Uterus (tissue), 4 donors: ENCODE data around the gene CBLN3. TPM values are rescaled to one million over a fixed set of nuclear protein-coding genes. Genes with fewer than 3 reads are reported as not detected.

Experiments
- DNase-seq, 2 donors: peaks; one replicate each; pipeline ENCODE4 v3.0.0-alpha.2; 2019 to 2020
- H3K27ac ChIP-seq, 2 donors: fragments of 200-600 bp; sonication (generic); 1 replicate in 1 of 2; 2 replicates in 1 of 2; pipeline ENCODE4 v1.5.1; 2016 to 2018
- H3K27me3 ChIP-seq, 2 donors: fragments of 200-600 bp; sonication (generic); one replicate each; pipeline ENCODE4 v1.5.1; 2018 to 2019; ENCODE audit warnings: control low read depth in 1 of 2
- H3K36me3 ChIP-seq, 2 donors: fragments of 200-600 bp; sonication (generic); one replicate each; pipeline ENCODE4 v1.5.1; 2019; ENCODE audit warnings: control low read depth in 1 of 2
- H3K4me1 ChIP-seq, 2 donors: fragments of 200-600 bp; sonication (generic); one replicate each; pipeline ENCODE4 v1.5.1; 2018 to 2019; ENCODE audit warnings: control low read depth in 1 of 2
- H3K4me3 ChIP-seq, 2 donors: fragments of 200-600 bp; sonication (generic); 1 replicate in 1 of 2; 2 replicates in 1 of 2; pipeline ENCODE4 v1.5.1; 2018 to 2019; ENCODE audit warnings: mild to moderate bottlenecking in 1 of 2
- H3K9me3 ChIP-seq, 2 donors: fragments of 200-600 bp; sonication (generic); one replicate each; pipeline ENCODE4 v1.5.1; 2019; ENCODE audit warnings: control low read depth in 1 of 2
- POLR2A ChIP-seq, 2 donors: fragments of 450-650 bp; IDR thresholded peaks; one replicate each; pipeline ENCODE4 v1.6.1; 2016; ENCODE audit warnings: antibody characterized with exemption in 2 of 2, mild to moderate bottlenecking in 1 of 2, moderate library complexity in 1 of 2
- intact Hi-C: fragments of 100-400 bp; cut with DNase I; formaldehyde crosslinking; loops from one replicate; pipeline ENCODE4 v1.15.1; 2023; ENCODE audit warnings: low total_unique reads
- total RNA-seq, 4 donors: library from RNA; depleted of rRNA in 3 of 4; stranded (reverse); fragments of >200 nt in 3 of 4; gene quantifications; one replicate each; pipeline versions ENCODE4 v1.1.0 to v1.2.4, GENCODE V29; 2014 to 2023
- TF ChIP-seq, protein P1 (sequence below), 4 experiments: fragments of 200-600 bp in 2 of 4; fragments of 450-650 bp in 2 of 4; sonication (generic) in 2 of 4; IDR thresholded peaks; one replicate each; pipeline ENCODE4 v1.5.1; 2016 to 2019; ENCODE audit warnings: antibody characterized with exemption in 4 of 4, mild to moderate bottlenecking in 2 of 4, moderate library complexity in 1 of 4
- donor health status: DM: yes; HTN: yes; CAD: no.

The CBLN3 gene
- total RNA-seq, 4 donors from 2014 or later = 1.3 to 3.3 (median 3.2) TPM; not detected in 1

DNA sequence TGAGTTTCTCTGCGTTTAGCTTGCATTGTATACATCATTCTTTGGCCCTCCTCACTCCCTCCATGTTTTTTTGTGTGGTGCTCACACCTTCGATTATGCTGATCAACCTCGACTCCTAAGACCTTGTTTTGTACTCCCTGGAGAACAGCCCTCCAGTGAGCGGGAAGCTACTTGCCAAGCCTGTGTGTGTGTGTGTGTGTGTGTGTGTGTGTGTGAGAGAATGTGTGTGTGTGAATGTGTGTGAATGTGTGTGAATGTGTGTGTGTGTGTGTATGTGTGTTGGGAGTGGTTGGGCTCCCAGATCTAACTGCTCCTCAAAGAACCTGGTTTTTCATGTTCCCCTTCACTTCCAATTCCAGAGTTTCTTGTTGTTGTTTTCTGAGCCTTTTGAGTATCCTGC, 24.7 kb downstream of the CBLN3 start:
- no peak for TF ChIP-seq POLR2A (IDR thresholded peaks at IDR 0.05)
- TF ChIP-seq, protein P1, sequence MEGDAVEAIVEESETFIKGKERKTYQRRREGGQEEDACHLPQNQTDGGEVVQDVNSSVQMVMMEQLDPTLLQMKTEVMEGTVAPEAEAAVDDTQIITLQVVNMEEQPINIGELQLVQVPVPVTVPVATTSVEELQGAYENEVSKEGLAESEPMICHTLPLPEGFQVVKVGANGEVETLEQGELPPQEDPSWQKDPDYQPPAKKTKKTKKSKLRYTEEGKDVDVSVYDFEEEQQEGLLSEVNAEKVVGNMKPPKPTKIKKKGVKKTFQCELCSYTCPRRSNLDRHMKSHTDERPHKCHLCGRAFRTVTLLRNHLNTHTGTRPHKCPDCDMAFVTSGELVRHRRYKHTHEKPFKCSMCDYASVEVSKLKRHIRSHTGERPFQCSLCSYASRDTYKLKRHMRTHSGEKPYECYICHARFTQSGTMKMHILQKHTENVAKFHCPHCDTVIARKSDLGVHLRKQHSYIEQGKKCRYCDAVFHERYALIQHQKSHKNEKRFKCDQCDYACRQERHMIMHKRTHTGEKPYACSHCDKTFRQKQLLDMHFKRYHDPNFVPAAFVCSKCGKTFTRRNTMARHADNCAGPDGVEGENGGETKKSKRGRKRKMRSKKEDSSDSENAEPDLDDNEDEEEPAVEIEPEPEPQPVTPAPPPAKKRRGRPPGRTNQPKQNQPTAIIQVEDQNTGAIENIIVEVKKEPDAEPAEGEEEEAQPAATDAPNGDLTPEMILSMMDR (IDR thresholded peaks at IDR 0.05) = no peak
- no peaks in the 10 kb centered on the region for H3K27me3 ChIP-seq
- intact Hi-C loops = no loop called here
- DNase-seq = no peak
- H3K9me3 ChIP-seq = no peaks in the 10 kb centered on the region
- H3K4me1 ChIP-seq = peaks cover 0 to 3% of the 10 kb centered on the region in 2 donors
- no peak overlapping the region for H3K4me3 ChIP-seq
- H3K27ac ChIP-seq = no peak overlapping the region
- H3K36me3 ChIP-seq = no peaks in the 10 kb centered on the region

DNA sequence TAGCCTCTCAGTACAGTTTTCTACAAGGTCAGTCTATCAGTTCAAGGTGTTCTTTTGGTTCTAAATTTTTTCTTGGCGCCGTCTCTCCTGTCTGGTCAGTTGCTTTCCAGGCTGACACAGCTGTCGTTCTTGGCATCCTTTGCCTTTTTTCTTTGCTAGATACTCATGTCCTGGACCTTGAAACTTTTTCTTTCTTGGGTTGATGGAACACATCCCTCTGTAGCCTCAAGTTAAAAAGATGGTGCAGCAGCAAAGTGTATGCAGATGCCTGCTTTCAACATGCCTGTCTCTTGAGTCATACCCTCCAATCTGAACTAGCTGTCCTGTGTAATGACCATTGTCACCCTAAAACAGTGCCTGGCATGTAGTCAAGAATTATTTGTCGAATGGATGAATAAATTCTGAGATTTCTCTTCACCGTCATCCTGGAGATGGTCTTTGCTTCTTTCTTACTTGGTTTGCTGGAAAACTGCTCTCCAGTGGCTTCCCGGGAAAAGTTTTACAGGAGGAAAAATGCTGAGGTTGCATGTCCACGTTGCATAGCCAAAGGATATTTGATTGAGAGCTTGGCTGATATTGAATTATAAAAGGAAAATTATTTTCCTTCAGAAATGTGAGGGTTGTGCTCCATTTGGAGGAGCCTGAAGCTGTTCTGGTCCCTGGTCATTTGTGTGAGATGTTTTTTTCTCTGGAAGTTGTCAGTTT, 26.0 kb downstream of the CBLN3 start:
- no peak for DNase-seq
- peaks cover 0 to 3% of the 10 kb centered on the region in 2 donors for H3K4me1 ChIP-seq

GRCh38 chr14:24401810-24402702, 27.4 kb downstream of the CBLN3 start:
- peaks cover 0 to 7% of the 10 kb centered on the region in 2 donors for H3K4me1 ChIP-seq

More for the DNA sequence above, 26.0 kb downstream of the CBLN3 start:
- H3K4me3 ChIP-seq = no peak overlapping the region
- no peaks in the 10 kb centered on the region for H3K36me3 ChIP-seq
- no peaks in the 10 kb centered on the region for H3K27me3 ChIP-seq
- no peaks in the 10 kb centered on the region for H3K9me3 ChIP-seq
- H3K27ac ChIP-seq = peak overlapping the region; percentile 15 to 55
- TF ChIP-seq, protein P1 (IDR thresholded peaks at IDR 0.05) = no peak
- TF ChIP-seq POLR2A (IDR thresholded peaks at IDR 0.05) = no peak
- intact Hi-C loops = no loop called here

GRCh38 chr14:24399999-24400718, 29.3 kb downstream of the CBLN3 start:
- intact Hi-C loops = no loop called here
- TF ChIP-seq, protein P1 (IDR thresholded peaks at IDR 0.05) = no peak
- no peak for TF ChIP-seq POLR2A (IDR thresholded peaks at IDR 0.05)
- Histone ChIP-seq H3K9me3 (no peaks in the 10 kb centered on the region), H3K36me3 (no peaks in the 10 kb centered on the region), H3K4me1 (peaks cover 0 to 7% of the 10 kb centered on the region in 2 donors), H3K4me3 (peak overlapping the region; percentile 57 to 66), H3K27ac (peak overlapping the region; percentile 87 to 91), H3K27me3 (no peaks in the 10 kb centered on the region)
- no peak for DNase-seq

More at GRCh38 chr14:24401810-24402702, 27.4 kb downstream of the CBLN3 start:
- H3K9me3 ChIP-seq = no peaks in the 10 kb centered on the region
- no peaks in the 10 kb centered on the region for H3K27me3 ChIP-seq
- H3K36me3 ChIP-seq = no peaks in the 10 kb centered on the region
- intact Hi-C loops = no loop called here
- no peak for DNase-seq
- peak overlapping the region; percentile 55 to 87 for H3K27ac ChIP-seq
- no peak overlapping the region for H3K4me3 ChIP-seq
- TF ChIP-seq, protein P1 (IDR thresholded peaks at IDR 0.05) = no peak
- no peak for TF ChIP-seq POLR2A (IDR thresholded peaks at IDR 0.05)
